HEK293 (cell line): ENCODE data around the gene IL4I1.
A peak's percentile ranks its signal among the peaks of the same experiment; 100 is the strongest.

Source experiments
- AEBP2 ChIP-seq: fragments of 450-650 bp; formaldehyde crosslinking; IDR thresholded peaks from 2 replicates; pipeline ENCODE4 v1.5.1; 2016; ENCODE audit warnings: missing biosample characterization, missing genetic modification characterization, borderline replicate concordance
- INSM2 ChIP-seq: fragments of 450-650 bp; formaldehyde crosslinking; IDR thresholded peaks from 2 replicates; pipeline ENCODE4 v1.5.1; 2016; ENCODE audit warnings: missing biosample characterization, missing genetic modification characterization
- KLF10 ChIP-seq: fragments of 450-650 bp; IDR thresholded peaks from 2 replicates; pipeline ENCODE4 v1.5.1; 2018; ENCODE audit warnings: missing biosample characterization, mild to moderate bottlenecking, missing genetic modification characterization
- KLF8 ChIP-seq: fragments of 450-650 bp; formaldehyde crosslinking; IDR thresholded peaks from 2 replicates; pipeline ENCODE4 v1.5.1; 2016; ENCODE audit warnings: missing biosample characterization, missing genetic modification characterization
- PATZ1 ChIP-seq: fragments of 450-650 bp; formaldehyde crosslinking; IDR thresholded peaks from 2 replicates; pipeline ENCODE4 v1.5.1; 2016; ENCODE audit warnings: missing biosample characterization, missing genetic modification characterization
- PBX3 ChIP-seq: sonication (generic); formaldehyde crosslinking; IDR thresholded peaks from 2 replicates; pipeline ENCODE4 v1.8.1; 2022; ENCODE audit warnings: mild to moderate bottlenecking, moderate library complexity, missing genetic modification reagents
- SCRT2 ChIP-seq: fragments of 450-650 bp; formaldehyde crosslinking; IDR thresholded peaks from 2 replicates; pipeline ENCODE4 v1.5.1; 2016; ENCODE audit warnings: missing biosample characterization, missing genetic modification characterization
- SETDB1 ChIP-seq: IDR thresholded peaks from one replicate; pipeline ENCODE4 v1.6.1; 2017; ENCODE audit warnings: mild to moderate bottlenecking, low read length, moderate library complexity, mixed read lengths; ENCODE audit not compliant: insufficient read length
- SP3 ChIP-seq: fragments of 450-650 bp; formaldehyde crosslinking; IDR thresholded peaks from 2 replicates; pipeline ENCODE4 v1.5.1; 2016; ENCODE audit warnings: missing biosample characterization, missing genetic modification characterization
- ZBTB11 ChIP-seq: fragments of 450-650 bp; formaldehyde crosslinking; conservative IDR thresholded peaks from 2 replicates; pipeline ENCODE4 v1.5.1; 2016; ENCODE audit warnings: low read depth, missing biosample characterization, missing genetic modification characterization
- ZBTB44 ChIP-seq: fragments of 450-650 bp; IDR thresholded peaks from 2 replicates; pipeline ENCODE4 v1.5.1; 2018; ENCODE audit warnings: missing biosample characterization, mild to moderate bottlenecking, missing genetic modification characterization
- ZFP69B ChIP-seq: fragments of 450-650 bp; formaldehyde crosslinking; IDR thresholded peaks from 2 replicates; pipeline ENCODE4 v1.5.1; 2016; ENCODE audit warnings: missing biosample characterization, missing genetic modification characterization
- ZNF10 ChIP-seq: fragments of 450-650 bp; formaldehyde crosslinking; IDR thresholded peaks from 2 replicates; pipeline ENCODE4 v1.5.1; 2017; ENCODE audit warnings: missing biosample characterization, missing genetic modification characterization
- ZNF169 ChIP-seq: fragments of 450-650 bp; formaldehyde crosslinking; IDR thresholded peaks from 2 replicates; pipeline ENCODE4 v1.5.1; 2016; ENCODE audit warnings: missing biosample characterization, missing genetic modification characterization
- ZNF211 ChIP-seq: fragments of 450-650 bp; formaldehyde crosslinking; IDR thresholded peaks from 2 replicates; pipeline ENCODE4 v1.5.1; 2016; ENCODE audit warnings: low read depth, missing biosample characterization, missing genetic modification characterization
- ZNF274 ChIP-seq, 2 experiments: fragments of 200-500 bp in 1 of 2; fragments of 450-650 bp in 1 of 2; sonication (Bioruptor generic) in 1 of 2; formaldehyde crosslinking in 1 of 2; IDR thresholded peaks; 2 replicates each; pipeline versions ENCODE4 v1.5.1 to v1.6.1; 2014 to 2016; ENCODE audit warnings: borderline replicate concordance in 1 of 2, inconsistent platforms in 1 of 2, low read length in 1 of 2, missing biosample characterization in 1 of 2, missing genetic modification characterization in 1 of 2
- ZNF354C ChIP-seq: fragments of 450-650 bp; formaldehyde crosslinking; IDR thresholded peaks from 2 replicates; pipeline ENCODE4 v1.5.1; 2016; ENCODE audit warnings: missing biosample characterization, missing genetic modification characterization, low read depth, borderline replicate concordance
- ZNF391 ChIP-seq: fragments of 450-650 bp; formaldehyde crosslinking; IDR thresholded peaks from 2 replicates; pipeline ENCODE4 v1.5.1; 2016; ENCODE audit warnings: low read depth, missing biosample characterization, missing genetic modification characterization, borderline replicate concordance
- ZNF416 ChIP-seq: fragments of 450-650 bp; formaldehyde crosslinking; IDR thresholded peaks from 2 replicates; pipeline ENCODE4 v1.5.1; 2016; ENCODE audit warnings: missing biosample characterization, missing genetic modification characterization
- ZNF580 ChIP-seq: fragments of 450-650 bp; formaldehyde crosslinking; IDR thresholded peaks from 2 replicates; pipeline ENCODE4 v1.5.1; 2016; ENCODE audit warnings: missing biosample characterization, missing genetic modification characterization
- ZNF585B ChIP-seq: fragments of 450-650 bp; formaldehyde crosslinking; IDR thresholded peaks from 2 replicates; pipeline ENCODE4 v1.5.1; 2016; ENCODE audit warnings: missing biosample characterization, missing genetic modification characterization
- ZNF596 ChIP-seq: fragments of 450-650 bp; IDR thresholded peaks from 2 replicates; pipeline ENCODE4 v1.5.0; 2018; ENCODE audit warnings: missing biosample characterization, mild to moderate bottlenecking, missing genetic modification characterization, moderate library complexity
- ZNF600 ChIP-seq: fragments of 450-650 bp; formaldehyde crosslinking; IDR thresholded peaks from 2 replicates; pipeline ENCODE4 v1.5.1; 2016; ENCODE audit warnings: missing biosample characterization, missing genetic modification characterization
- ZNF785 ChIP-seq: fragments of 450-650 bp; formaldehyde crosslinking; IDR thresholded peaks from 2 replicates; pipeline ENCODE4 v1.5.1; 2016; ENCODE audit warnings: missing biosample characterization, missing genetic modification characterization
- ZNF837 ChIP-seq: fragments of 450-650 bp; formaldehyde crosslinking; IDR thresholded peaks from 2 replicates; pipeline ENCODE4 v1.5.1; 2016; ENCODE audit warnings: missing biosample characterization, missing genetic modification characterization
- ZSCAN23 ChIP-seq: fragments of 450-650 bp; formaldehyde crosslinking; IDR thresholded peaks from 2 replicates; pipeline ENCODE4 v1.5.1; 2016; ENCODE audit warnings: missing biosample characterization, missing genetic modification characterization

IL4I1 gene

GRCh38 chr19:49890349-49891311 is 6.1 kb downstream of the IL4I1 start (continued):
- peak; percentile 32; the same call in 1 of the 2 replicates for TF ChIP-seq PATZ1 (tag by site-specific recombination)
- TF ChIP-seq SCRT2 (tag by site-specific recombination): no peak
- peak; percentile 45; the same call in 1 of the 2 replicates for TF ChIP-seq ZNF580 (tag by site-specific recombination)
- TF ChIP-seq KLF10 (tag by site-specific recombination): 0 out of 2 replicates have a peak, but pooled peaks have one; percentile 40
- no peak for TF ChIP-seq ZNF596 (tag by site-specific recombination)
- TF ChIP-seq ZNF416 (tag by site-specific recombination): no peak
- TF ChIP-seq SETDB1: peak; percentile 1
- no peak for TF ChIP-seq ZNF391
- no peak for TF ChIP-seq ZNF274 (IDR thresholded peaks at IDR 0.05; ENCODE audit: low read length)
- TF ChIP-seq ZNF274 (tag by site-specific recombination; IDR thresholded peaks at IDR 0.05; ENCODE audit: borderline replicate concordance): no peak
- no peak for TF ChIP-seq ZBTB44 (tag by site-specific recombination)
- no peak for TF ChIP-seq ZNF585B (tag by site-specific recombination)
- no peak for TF ChIP-seq AEBP2
- no peak for TF ChIP-seq ZNF354C (tag by site-specific recombination)
- TF ChIP-seq SP3 (tag by site-specific recombination): peak; percentile 66
- TF ChIP-seq ZNF169 (tag by site-specific recombination): no peak
- peak; percentile 85; the same call in 1 of the 2 replicates for TF ChIP-seq ZNF785 (tag by site-specific recombination)
- TF ChIP-seq ZFP69B (tag by site-specific recombination): peak; percentile 82
- TF ChIP-seq ZNF837 (tag by site-specific recombination): no peak
- no peak for TF ChIP-seq ZNF211
- no peak for TF ChIP-seq ZSCAN23 (tag by site-specific recombination)
- TF ChIP-seq ZNF10 (tag by site-specific recombination): no peak
- no peak for TF ChIP-seq PBX3 (CRISPR knock-in tag)
- no peak for TF ChIP-seq ZBTB11 (tag by site-specific recombination)
- TF ChIP-seq ZNF600 (tag by site-specific recombination): no peak
- peak; percentile 95 for TF ChIP-seq KLF8
- TF ChIP-seq INSM2 (tag by site-specific recombination): no peak
